HG03571 (cell line): Measurements from ENCODE around the gene MBD3L5.
"Not testable (repeated sequence)": the region's sequence is repeated elsewhere in the genome, so short reads cannot be mapped to it uniquely, and the experiment has no call there.

Source experiments
- ATAC-seq: cut with Tn5 transposase; IDR thresholded peaks from one replicate; pipeline ENCODE4 v1.9.1; 2021; ENCODE audit not compliant: unreplicated experiment

Gene MBD3L5

GRCh38 chr19:7030278-7030677, at the start of gene MBD3L5:
Gene MBD3L5, plus strand, starts transcription at chr19:7030578. Its CDS starts 34 bp downstream, at chr19:7030612.
- ATAC-seq, result not testable (repeated sequence)

- ATAC-seq, result no peak
Observed at GRCh38 chr19:6983448-6983847, 46.9 kb upstream of the MBD3L5 start.

DNA sequence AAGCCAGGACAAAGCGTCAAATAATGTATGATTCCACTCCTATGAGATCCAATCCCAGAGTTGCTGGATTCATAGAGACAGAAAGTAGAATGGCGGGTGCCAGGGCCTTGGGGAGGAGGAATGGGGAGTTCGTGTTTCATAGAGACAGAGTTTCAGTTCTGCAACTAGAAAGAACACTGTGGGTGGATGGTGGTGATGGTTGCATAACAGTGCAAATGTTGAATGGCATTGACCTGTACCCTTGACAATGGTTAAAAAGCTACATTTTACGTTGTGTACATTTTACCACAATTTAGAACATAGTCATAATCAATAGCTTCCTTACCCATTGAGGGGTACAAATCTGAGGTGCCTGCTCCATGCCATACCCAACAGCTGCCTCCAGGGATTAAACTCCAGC, 42.5 kb upstream of the MBD3L5 start:
- ATAC-seq, result no peak

DNA sequence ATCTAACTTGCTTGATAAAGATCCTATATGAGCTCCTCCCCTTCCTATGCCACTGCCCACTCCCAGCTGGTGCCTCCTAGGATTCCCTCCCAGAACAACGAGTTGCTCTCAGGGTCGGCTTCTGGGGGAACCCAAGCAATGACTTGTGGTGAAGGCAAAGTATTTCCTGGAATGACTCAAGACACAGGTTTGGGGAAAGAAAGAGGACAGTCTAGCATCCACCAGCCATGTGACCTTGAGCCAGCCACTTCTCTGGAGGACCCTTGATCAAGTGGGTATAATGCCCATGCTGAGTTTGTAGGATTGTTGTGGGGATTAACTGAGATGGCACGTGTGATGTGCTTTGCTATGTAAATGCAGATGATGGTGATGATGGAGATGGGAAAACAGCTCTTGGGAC, 42.1 kb upstream of the MBD3L5 start:
- ATAC-seq, result no peak

DNA sequence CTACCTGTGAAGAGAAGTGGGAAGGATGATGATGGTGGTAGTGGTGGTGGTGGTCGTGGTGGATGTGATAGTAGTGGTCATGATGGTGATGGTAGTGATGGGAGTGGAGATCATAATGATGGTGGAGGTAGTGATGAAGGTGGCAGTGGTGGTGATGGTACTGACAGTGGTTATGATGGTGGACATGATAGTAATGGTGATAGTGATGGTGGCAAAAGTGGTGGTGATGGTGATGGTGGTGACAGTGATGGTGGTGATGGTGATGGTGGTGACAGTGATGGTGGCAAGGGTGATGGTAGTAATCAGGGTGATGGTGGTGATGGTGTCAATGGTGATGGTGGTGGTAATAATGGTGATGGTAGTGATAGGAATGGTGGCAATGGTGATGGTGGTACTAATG, 35.3 kb upstream of the MBD3L5 start:
- no peak for ATAC-seq

DNA sequence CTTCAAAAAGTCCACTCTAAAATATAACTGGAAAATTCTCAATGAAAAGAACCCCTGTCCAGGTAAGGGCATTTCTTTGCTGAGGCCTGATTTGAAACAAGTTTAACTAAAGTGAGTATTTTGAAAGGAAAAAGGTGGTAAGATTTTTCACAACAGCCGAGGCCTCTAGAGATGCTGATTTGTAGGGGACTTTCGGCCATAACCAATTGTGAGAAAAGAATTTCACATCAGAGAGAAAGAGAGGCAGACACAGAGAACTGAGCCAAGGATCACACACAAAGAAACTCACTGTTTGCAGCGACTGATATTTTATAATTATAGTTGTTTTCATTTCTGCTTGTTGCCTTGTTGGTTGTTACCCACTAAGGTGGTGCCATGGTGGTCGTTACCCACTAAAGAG, 33.6 kb upstream of the MBD3L5 start:
- no peak for ATAC-seq

DNA sequence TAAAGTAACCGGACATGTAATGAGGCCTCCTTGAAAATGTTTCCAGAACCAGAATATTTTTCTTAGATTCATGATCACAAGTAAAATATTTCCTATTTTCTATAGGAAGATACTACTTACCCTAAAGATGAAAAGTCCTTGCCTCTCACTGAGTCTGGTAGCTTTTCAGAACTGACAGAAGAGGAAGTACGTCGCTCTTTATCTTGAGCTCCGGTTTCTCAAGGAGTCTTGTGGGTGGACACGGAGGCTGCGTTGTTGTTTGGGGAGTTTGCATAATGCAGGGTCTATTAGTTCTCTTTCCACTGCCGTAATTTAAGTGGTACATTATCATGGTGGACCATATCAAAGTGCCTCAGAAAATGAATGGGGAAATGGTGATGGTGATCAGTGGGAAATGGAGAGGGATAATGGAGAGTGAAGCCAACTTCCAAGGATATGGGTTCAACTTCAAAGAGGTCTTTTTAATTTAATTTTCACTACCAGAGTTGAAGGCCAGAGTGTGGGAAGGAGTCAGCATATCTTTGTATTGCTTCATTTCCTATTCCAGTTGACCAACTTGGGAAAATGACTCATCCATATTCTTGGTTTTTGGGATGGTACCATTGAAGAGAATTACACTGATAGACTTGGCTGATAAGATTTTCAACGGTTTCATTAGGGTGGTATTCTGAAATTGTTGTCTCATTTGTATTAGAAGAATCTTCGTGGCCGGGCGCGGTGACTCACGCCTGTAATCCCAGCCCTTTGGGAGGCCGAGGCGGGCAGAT, 32.5 kb upstream of the MBD3L5 start:
- ATAC-seq, result no peak

DNA sequence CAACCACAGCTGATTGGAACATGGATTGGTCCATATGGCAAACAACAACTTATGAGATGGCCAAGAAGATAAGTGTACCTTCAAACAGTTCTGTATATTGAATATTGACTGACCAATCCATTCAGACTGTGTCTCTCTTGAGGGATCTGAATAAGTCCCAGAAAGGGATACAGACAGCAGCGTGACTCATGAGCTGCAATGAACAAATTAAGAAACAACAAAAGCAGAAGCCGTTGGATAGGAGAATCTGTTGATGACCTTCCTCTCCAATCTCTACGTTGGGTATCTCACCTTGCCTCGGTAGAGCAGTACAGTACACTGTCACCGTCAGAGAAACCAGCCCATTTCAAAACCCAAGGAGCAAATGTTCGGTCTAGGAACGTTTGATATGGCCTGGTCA, 30.4 kb upstream of the MBD3L5 start:
- no peak for ATAC-seq

- ATAC-seq, result no peak
Observed at GRCh38 chr19:7000333-7000732, 30.0 kb upstream of the MBD3L5 start.

- ATAC-seq, result no peak
Observed at GRCh38 chr19:7000816-7001215, 29.6 kb upstream of the MBD3L5 start.

GRCh38 chr19:7004313-7004931, 26.0 kb upstream of the MBD3L5 start:
- no peak for ATAC-seq

- ATAC-seq, result no peak
Observed at GRCh38 chr19:7006135-7006704, 24.2 kb upstream of the MBD3L5 start.

DNA sequence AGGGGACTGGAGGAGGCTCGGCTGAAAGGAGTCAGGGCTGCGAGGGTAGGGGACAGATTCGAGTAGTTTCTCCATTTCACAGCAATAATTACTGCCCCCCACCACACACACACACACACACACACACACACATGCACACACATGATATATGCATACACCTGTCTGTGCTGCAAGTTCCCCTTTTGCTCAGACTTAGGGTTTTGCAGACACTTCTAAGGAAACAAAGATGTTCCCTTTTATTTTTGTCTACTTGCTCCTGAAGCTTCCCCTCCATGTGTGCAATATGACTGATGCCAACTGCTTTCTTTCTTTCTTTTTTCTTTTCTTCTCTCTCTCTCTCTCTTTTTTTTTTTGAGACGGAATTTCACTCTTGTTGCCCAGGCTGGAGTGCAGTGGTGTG, 22.5 kb upstream of the MBD3L5 start:
- ATAC-seq, result no peak

DNA sequence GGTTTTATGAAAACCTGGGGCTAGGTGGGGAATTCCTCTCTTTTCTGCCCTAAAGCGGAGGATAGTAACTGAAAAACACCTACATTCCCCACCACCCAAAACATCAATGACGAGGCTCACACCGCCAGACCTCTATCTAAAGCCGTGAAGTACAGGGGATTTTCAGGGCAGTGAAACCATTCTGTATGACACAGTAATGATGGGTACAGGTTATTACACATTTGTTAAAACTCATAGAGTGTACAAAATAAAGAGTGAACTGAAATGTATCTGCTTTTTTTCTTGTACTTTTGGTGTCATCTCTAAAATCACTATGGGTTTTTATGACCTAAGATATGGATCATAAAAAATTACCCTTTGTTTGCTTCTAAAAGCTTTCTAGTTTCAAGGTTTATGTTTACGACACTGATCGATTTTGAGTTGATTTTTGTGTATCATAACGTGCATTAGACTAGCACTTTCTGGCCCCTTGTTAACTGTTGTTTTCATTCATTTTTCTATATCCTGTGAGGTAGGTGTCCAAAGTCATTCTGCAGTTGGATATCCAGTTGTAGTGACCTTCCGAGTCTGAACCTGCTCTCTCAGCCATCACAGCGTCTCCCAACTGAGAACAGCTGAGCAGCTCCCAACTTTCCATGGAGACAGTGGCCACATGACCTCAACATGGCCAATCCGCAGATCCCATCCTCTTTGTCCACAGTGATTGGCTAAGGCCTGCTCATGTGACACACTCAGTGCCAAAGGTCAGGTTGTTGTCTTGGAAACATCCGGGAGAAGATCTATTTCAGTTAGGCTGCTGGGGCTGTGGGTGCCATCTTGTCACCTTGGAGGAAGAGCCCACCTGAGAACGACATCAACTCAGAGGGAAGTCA, 19.4 kb upstream of the MBD3L5 start:
- ATAC-seq, result no peak

GRCh38 chr19:7013678-7014077, 16.7 kb upstream of the MBD3L5 start:
- ATAC-seq, result no peak

- no peak for ATAC-seq
Observed at GRCh38 chr19:7018828-7019227, 11.6 kb upstream of the MBD3L5 start.

GRCh38 chr19:7021331-7021730, 9.0 kb upstream of the MBD3L5 start, which contains the start of gene MBD3L2B:
Gene MBD3L2B, minus strand, starts transcription at chr19:7021431. Its CDS starts 34 bp downstream, at chr19:7021397.
- ATAC-seq, result not testable (repeated sequence)

DNA sequence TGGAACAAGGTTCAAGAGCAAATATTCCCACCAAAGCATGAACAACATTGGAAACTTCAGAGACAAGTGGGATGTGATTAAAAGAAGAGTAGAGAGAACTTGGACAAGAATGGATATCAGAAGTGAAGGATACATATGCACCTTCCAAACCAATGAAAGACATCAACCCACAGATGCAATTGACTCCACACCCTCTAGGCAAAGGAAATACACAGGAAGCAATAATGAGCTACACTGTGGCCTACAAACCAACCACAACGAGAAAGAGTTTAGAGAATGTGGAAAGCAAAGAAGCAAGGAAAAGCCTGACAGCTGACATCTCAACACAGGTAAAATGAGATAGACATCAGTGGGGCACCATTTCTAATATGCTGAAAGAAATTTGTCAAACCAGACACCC, 1.6 kb upstream of the MBD3L5 start:
- ATAC-seq, result not testable (repeated sequence)

DNA sequence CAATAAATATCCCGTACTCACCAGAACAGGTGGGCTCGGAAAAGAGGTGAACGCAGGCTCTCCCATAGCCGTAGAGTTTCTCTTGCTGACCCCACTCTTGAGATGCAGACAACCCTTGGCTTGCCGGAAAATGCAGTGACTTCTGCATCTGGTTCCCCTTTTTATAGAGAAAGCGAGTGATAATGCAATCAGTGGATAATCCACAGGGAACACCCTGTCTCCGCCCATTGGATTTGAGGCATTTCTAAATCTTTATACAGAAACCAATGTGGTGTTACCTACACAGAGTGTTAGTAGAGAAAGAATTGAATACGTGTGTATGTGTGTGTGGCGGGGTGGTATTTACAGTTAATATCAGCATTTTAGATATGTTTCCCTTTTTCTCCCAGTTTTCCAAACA, 9.7 kb downstream of the MBD3L5 start, which contains the start of gene MBD3L4:
TSS of gene MBD3L4 (minus strand) at position 101 of the 400 bp plus-strand sequence. CDS start at position 66, 35 bp downstream.
- ATAC-seq, result not testable (repeated sequence)

- ATAC-seq, result not testable (repeated sequence)
Observed at GRCh38 chr19:7041563-7041962, 11.2 kb downstream of the MBD3L5 start.

DNA sequence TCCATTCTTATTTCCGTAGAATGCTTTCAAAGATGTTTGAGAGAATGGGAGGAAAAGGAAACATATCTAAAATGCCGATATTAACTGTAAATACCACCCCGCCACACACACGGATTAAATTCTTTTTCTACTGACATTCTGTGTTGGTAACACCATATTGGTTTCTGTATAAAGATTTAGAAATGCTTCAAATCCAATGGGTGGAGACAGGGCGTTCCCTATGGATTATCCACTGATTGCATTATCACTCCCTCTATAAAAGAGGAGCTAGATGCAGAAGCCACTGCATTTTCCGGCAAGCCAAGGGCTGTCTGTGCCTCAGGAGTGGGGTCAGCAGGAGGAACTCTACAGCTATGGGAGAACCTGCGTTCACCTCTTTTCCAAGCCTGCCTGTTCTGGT, 18.6 kb downstream of the MBD3L5 start, which contains the start of gene MBD3L2:
TSS of gene MBD3L2 (plus strand) at position 301 of the 400 bp plus-strand sequence. CDS start at position 354, 53 bp downstream.
- ATAC-seq, result not testable (repeated sequence)
